A549 (cell line): ENCODE measurements around the gene RAPGEF5. TPM values are rescaled to one million over a fixed set of nuclear protein-coding genes. Genes with fewer than 3 reads are reported as not detected.

Experiments
- ATAC-seq, 2 experiments: fragments of 200-7000 bp in 1 of 2; fragments of >200 bp in 1 of 2; cut with Nextera tagmentation in 1 of 2; cut with Tn5 transposase in 1 of 2; 3 replicates each; pipeline versions ENCODE4 v1.8.0 to v1.9.1; 2018 to 2020; ENCODE audit warnings: mild to moderate bottlenecking in 1 of 2, moderate library complexity in 1 of 2
- CTCF ChIA-PET: fragments of 300-600 bp; sonication (Branson Sonifier 250); formaldehyde crosslinking; extraction: SDS; loops from one replicate; lab custom pipeline; 2021; ENCODE audit warnings: antibody characterized with exemption, inconsistent platforms; lab: Yijun Ruan, JAX
- POLR2A ChIA-PET: fragments of 350-600 bp; formaldehyde crosslinking; extraction: SDS; loops from one replicate; lab custom pipeline; 2021; ENCODE audit warnings: antibody characterized with exemption, inconsistent platforms; lab: Yijun Ruan, JAX
- DNase-seq, 2 experiments: peaks; one replicate each; pipeline versions ENCODE4 v3.0.0 to v3.0.0-alpha.2; 2011 to 2016; ENCODE audit warnings: low read depth in 1 of 2, low spot score in 1 of 2
- FAIRE-seq: peaks from 2 replicates; lab custom pipeline; 2011; peaks lifted over from hg19 to GRCh38; lab: Jason Lieb, UNC
- H3K27ac ChIP-seq, 2 experiments: fragments of >200 bp; sonication (Bioruptor Twin); formaldehyde crosslinking; 3 replicates each; pipeline ENCODE4 v1.5.1; 2016 to 2017
- H3K4me1 ChIP-seq: fragments of >200 bp; sonication (Bioruptor Twin); formaldehyde crosslinking; 3 replicates; pipeline ENCODE4 v1.6.1; 2016
- H3K4me2 ChIP-seq: fragments of >200 bp; sonication (Bioruptor Twin); formaldehyde crosslinking; 3 replicates; pipeline ENCODE4 v1.6.1; 2016
- H3K4me3 ChIP-seq: fragments of >200 bp; sonication (Bioruptor Twin); formaldehyde crosslinking; 3 replicates; pipeline ENCODE4 v1.5.1; 2016
- H3K9me3 ChIP-seq: fragments of >200 bp; sonication (Bioruptor Twin); formaldehyde crosslinking; 3 replicates; pipeline ENCODE4 v1.6.1; 2016
- CBX2 ChIP-seq: fragments of 200-600 bp; sonication (generic); IDR thresholded peaks from 2 replicates; pipeline ENCODE4 v1.6.1; 2016; ENCODE audit warnings: low read depth, mild to moderate bottlenecking, borderline replicate concordance
- CHD2 ChIP-seq: fragments of 150-350 bp; IDR thresholded peaks from 2 replicates; pipeline ENCODE4 v1.6.1; 2014; ENCODE audit warnings: low read length; ENCODE audit not compliant: partially characterized antibody
- E2F6 ChIP-seq: IDR thresholded peaks from 2 replicates; pipeline ENCODE4 v1.6.1; 2012; ENCODE audit warnings: low read depth, borderline replicate concordance
- ELK1 ChIP-seq: fragments of 150-350 bp; IDR thresholded peaks from 2 replicates; pipeline ENCODE4 v1.6.1; 2014; ENCODE audit warnings: low read depth, mild to moderate bottlenecking, low read length
- EP300 ChIP-seq, 2 experiments: fragments of >200 bp; sonication (Bioruptor Twin); formaldehyde crosslinking; IDR thresholded peaks; 2 replicates in 1 of 2; 3 replicates in 1 of 2; pipeline ENCODE4 v1.6.1; 2016 to 2017
- FOSB ChIP-seq: fragments of 250-450 bp; sonication (Bioruptor Pico); IDR thresholded peaks from 2 replicates; pipeline ENCODE4 v1.5.0; 2020; ENCODE audit warnings: mild to moderate bottlenecking, moderate library complexity
- HOXB5 ChIP-seq: fragments of 250-450 bp; sonication (Bioruptor Pico); IDR thresholded peaks from 2 replicates; pipeline ENCODE4 v1.5.0; 2020; ENCODE audit warnings: mild to moderate bottlenecking, moderate library complexity
- JUNB ChIP-seq: fragments of >200 bp; sonication (Bioruptor Twin); formaldehyde crosslinking; IDR thresholded peaks from 2 replicates; pipeline ENCODE4 v1.6.1; 2016
- MAFK ChIP-seq: fragments of 450-650 bp; IDR thresholded peaks from 2 replicates; pipeline ENCODE4 v1.6.1; 2014; ENCODE audit not compliant: partially characterized antibody
- PBX3 ChIP-seq: IDR thresholded peaks from 2 replicates; pipeline ENCODE4 v1.6.1; 2012
- POLR2A ChIP-seq: IDR thresholded peaks from 2 replicates; pipeline ENCODE4 v1.6.1; 2012; ENCODE audit warnings: mild to moderate bottlenecking, low read length
- POLR2AphosphoS2 ChIP-seq: conservative IDR thresholded peaks from 2 replicates; pipeline ENCODE4 v1.6.1; 2012; ENCODE audit warnings: low read length, improper control_type of control experiment, inconsistent platforms
- RNF2 ChIP-seq: fragments of 200-600 bp; sonication (generic); IDR thresholded peaks from 2 replicates; pipeline ENCODE4 v1.6.1; 2016; ENCODE audit warnings: low read depth, mild to moderate bottlenecking, antibody characterized with exemption, moderate library complexity, borderline replicate concordance
- TFCP2L1 ChIP-seq: fragments of 250-450 bp; sonication (Bioruptor Pico); IDR thresholded peaks from 2 replicates; pipeline ENCODE4 v1.5.0; 2021; ENCODE audit warnings: mild to moderate bottlenecking
- TP53 ChIP-seq: fragments of 250-450 bp; sonication (Bioruptor Pico); IDR thresholded peaks from 2 replicates; pipeline ENCODE4 v1.5.0; 2021; ENCODE audit warnings: mild to moderate bottlenecking, moderate library complexity
- ZSCAN20 ChIP-seq: fragments of 250-450 bp; sonication (Bioruptor Pico); IDR thresholded peaks from 2 replicates; pipeline ENCODE4 v1.8.0; 2022; ENCODE audit warnings: mild to moderate bottlenecking, moderate library complexity
- WGBS: methylation state at CpG from one replicate; pipeline ENCODE4 v1.1.6; 2017; ENCODE audit errors: missing lambda C conversion rate; 5-methylcytosine and 5-hydroxymethylcytosine counted together
- polyA plus RNA-seq, 4 experiments: library from polyadenylated mRNA; depleted of rRNA in 3 of 4; stranded (reverse); fragments of >200 nt; fragmentation: RNase III in 1 of 4; extraction: RNeasy Plus Mini Kit Qiagen cat#74134 plus additional on column Dnase treatment in 1 of 4; gene quantifications; 2 replicates in 3 of 4; 3 replicates in 1 of 4; pipeline ENCODE4 v1.2.3, GENCODE V29; 2011 to 2017
- TF ChIP-seq, protein P1 (sequence below): fragments of 250-450 bp; sonication (Bioruptor Pico); IDR thresholded peaks from 2 replicates; pipeline ENCODE4 v1.5.0; 2020; ENCODE audit warnings: low read depth, mild to moderate bottlenecking, moderate library complexity
- TF ChIP-seq, protein P2 (sequence below): fragments of 450-650 bp; IDR thresholded peaks from 2 replicates; pipeline ENCODE4 v1.6.1; 2014; ENCODE audit warnings: antibody characterized with exemption
- TF ChIP-seq, protein P3 (sequence below): fragments of >200 bp; sonication (Bioruptor Twin); formaldehyde crosslinking; IDR thresholded peaks from 3 replicates; pipeline ENCODE4 v1.6.1; 2016
- TF ChIP-seq, protein P4 (sequence below): fragments of 250-450 bp; sonication (Bioruptor Pico); IDR thresholded peaks from 2 replicates; pipeline ENCODE4 v1.5.0; 2021; ENCODE audit warnings: mild to moderate bottlenecking, moderate library complexity, borderline replicate concordance
- TF ChIP-seq, protein P5 (sequence below): fragments of 200-600 bp; sonication (generic); IDR thresholded peaks from 2 replicates; pipeline ENCODE4 v1.6.1; 2016; ENCODE audit warnings: antibody characterized with exemption, mild to moderate bottlenecking, moderate library complexity

Gene RAPGEF5
- polyA plus RNA-seq, 2 of the 4 experiments (the other 2 are of a cell fraction) = 0.03 to 0.14 TPM

DNA sequence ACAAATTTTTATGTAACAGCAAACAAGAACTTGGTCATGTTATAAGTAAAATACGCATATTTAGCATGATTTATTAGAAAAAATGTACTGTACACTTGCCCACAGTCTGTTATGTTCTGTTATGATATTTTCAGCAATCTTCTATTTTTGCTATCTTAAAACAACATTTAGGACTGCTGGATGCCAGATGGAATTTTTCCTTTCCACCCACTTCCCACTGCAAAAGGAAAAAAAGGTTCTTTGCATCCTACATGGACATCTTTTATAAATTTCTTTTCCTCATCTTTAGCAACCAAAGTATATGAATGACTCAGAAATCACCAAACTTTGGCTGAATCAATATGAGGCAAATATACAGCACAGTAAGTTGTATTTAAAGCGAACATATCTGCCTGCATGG, 146.0 kb downstream of the RAPGEF5 start (continued):
- TF ChIP-seq MAFK = no peak
- TF ChIP-seq, protein P1, sequence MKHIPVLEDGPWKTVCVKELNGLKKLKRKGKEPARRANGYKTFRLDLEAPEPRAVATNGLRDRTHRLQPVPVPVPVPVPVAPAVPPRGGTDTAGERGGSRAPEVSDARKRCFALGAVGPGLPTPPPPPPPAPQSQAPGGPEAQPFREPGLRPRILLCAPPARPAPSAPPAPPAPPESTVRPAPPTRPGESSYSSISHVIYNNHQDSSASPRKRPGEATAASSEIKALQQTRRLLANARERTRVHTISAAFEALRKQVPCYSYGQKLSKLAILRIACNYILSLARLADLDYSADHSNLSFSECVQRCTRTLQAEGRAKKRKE (CRISPR knock-in tag) = no peak

DNA sequence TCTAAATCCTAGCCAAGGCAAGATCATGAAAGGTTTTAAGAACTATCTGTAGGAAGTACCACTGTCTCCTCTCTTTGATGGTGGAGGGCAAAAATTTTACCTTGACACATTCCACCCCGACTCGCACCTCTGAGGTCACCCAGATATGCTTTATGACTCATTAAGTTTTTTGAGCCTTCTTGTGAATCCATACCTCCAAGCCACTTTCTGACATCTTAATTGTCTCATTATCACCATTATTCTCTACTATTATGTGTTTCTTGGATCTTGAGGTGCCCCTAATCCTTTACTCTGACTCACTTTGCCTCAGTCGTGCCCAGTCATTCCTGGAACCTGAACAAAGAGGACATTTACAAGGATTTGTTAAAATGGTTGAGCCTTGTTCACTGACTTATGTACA, 146.6 kb downstream of the RAPGEF5 start:
- Histone ChIP-seq H3K9me3 (no peaks in the 10 kb centered on the region), H3K4me2 (no peak overlapping the region), H3K27ac (no peak overlapping the region), H3K4me3 (no peak overlapping the region), H3K4me1 (no peaks in the 10 kb centered on the region)
- TF ChIP-seq E2F6 = no peak
- TF ChIP-seq PBX3 = no peak
- TF ChIP-seq, protein P1 (CRISPR knock-in tag) = no peak
- TF ChIP-seq POLR2AphosphoS2 = no peak
- FAIRE-seq = no peak
- ChIA-PET CTCF (no interaction called here), POLR2A (no interaction called here)
- no peak for ATAC-seq
- no peak for DNase-seq
- WGBS = 9% methylated on average over 3 of the region's 3 CpGs

DNA sequence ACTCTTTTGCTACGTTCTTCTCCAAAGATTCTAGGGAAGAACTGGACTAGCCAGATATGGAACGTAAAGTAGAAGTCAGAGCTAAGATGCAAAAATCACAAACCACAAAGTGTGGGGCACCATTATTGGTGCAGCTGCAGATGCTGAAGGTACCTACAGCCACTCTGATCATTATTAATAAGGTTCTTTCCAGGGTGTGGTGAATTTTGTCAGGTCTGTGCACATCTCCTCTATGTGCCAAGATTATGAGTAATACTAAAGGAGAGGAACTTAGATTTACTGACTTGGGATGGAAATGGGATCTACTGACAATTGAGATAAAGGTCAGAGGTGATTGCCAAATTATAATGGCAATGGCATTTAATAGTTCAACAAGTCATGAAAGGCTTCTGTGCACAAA, 148.2 kb downstream of the RAPGEF5 start:
- Histone ChIP-seq H3K4me2 (no peak overlapping the region), H3K4me1 (no peaks in the 10 kb centered on the region), H3K9me3 (no peaks in the 10 kb centered on the region), H3K4me3 (no peak overlapping the region), H3K27ac (no peak overlapping the region)
- ATAC-seq (no peak), FAIRE-seq (no peak), DNase-seq (no peak)
- 20% methylated on average over 2 of the region's 2 CpGs for whole genome bisulfite sequencing
- POLR2A ChIA-PET = no interaction called here
- CTCF ChIA-PET = no interaction called here
- TF ChIP-seq ZSCAN20 (CRISPR knock-in tag) (no peak), POLR2A (no peak), RNF2 (no peak), JUNB (no peak), CHD2 (no peak), HOXB5 (CRISPR knock-in tag) (no peak), CBX2 (no peak), EP300 (IDR thresholded peaks at IDR 0.05) (no peak), TP53 (CRISPR knock-in tag) (no peak), FOSB (CRISPR knock-in tag) (no peak), E2F6 (no peak), ELK1 (no peak), TFCP2L1 (CRISPR knock-in tag) (no peak)
- TF ChIP-seq, protein P2, sequence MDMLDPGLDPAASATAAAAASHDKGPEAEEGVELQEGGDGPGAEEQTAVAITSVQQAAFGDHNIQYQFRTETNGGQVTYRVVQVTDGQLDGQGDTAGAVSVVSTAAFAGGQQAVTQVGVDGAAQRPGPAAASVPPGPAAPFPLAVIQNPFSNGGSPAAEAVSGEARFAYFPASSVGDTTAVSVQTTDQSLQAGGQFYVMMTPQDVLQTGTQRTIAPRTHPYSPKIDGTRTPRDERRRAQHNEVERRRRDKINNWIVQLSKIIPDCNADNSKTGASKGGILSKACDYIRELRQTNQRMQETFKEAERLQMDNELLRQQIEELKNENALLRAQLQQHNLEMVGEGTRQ = no peak
- TF ChIP-seq, protein P3, sequence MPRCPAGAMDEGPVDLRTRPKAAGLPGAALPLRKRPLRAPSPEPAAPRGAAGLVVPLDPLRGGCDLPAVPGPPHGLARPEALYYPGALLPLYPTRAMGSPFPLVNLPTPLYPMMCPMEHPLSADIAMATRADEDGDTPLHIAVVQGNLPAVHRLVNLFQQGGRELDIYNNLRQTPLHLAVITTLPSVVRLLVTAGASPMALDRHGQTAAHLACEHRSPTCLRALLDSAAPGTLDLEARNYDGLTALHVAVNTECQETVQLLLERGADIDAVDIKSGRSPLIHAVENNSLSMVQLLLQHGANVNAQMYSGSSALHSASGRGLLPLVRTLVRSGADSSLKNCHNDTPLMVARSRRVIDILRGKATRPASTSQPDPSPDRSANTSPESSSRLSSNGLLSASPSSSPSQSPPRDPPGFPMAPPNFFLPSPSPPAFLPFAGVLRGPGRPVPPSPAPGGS = no peak
- TF ChIP-seq, protein P4, sequence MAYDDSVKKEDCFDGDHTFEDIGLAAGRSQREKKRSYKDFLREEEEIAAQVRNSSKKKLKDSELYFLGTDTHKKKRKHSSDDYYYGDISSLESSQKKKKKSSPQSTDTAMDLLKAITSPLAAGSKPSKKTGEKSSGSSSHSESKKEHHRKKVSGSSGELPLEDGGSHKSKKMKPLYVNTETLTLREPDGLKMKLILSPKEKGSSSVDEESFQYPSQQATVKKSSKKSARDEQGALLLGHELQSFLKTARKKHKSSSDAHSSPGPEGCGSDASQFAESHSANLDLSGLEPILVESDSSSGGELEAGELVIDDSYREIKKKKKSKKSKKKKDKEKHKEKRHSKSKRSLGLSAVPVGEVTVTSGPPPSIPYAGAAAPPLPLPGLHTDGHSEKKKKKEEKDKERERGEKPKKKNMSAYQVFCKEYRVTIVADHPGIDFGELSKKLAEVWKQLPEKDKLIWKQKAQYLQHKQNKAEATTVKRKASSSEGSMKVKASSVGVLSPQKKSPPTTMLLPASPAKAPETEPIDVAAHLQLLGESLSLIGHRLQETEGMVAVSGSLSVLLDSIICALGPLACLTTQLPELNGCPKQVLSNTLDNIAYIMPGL (CRISPR knock-in tag) = no peak
- TF ChIP-seq, protein P5, sequence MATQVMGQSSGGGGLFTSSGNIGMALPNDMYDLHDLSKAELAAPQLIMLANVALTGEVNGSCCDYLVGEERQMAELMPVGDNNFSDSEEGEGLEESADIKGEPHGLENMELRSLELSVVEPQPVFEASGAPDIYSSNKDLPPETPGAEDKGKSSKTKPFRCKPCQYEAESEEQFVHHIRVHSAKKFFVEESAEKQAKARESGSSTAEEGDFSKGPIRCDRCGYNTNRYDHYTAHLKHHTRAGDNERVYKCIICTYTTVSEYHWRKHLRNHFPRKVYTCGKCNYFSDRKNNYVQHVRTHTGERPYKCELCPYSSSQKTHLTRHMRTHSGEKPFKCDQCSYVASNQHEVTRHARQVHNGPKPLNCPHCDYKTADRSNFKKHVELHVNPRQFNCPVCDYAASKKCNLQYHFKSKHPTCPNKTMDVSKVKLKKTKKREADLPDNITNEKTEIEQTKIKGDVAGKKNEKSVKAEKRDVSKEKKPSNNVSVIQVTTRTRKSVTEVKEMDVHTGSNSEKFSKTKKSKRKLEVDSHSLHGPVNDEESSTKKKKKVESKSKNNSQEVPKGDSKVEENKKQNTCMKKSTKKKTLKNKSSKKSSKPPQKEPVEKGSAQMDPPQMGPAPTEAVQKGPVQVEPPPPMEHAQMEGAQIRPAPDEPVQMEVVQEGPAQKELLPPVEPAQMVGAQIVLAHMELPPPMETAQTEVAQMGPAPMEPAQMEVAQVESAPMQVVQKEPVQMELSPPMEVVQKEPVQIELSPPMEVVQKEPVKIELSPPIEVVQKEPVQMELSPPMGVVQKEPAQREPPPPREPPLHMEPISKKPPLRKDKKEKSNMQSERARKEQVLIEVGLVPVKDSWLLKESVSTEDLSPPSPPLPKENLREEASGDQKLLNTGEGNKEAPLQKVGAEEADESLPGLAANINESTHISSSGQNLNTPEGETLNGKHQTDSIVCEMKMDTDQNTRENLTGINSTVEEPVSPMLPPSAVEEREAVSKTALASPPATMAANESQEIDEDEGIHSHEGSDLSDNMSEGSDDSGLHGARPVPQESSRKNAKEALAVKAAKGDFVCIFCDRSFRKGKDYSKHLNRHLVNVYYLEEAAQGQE = no peak
